Retinal pigment epithelial cell (primary cell): ENCODE results near the gene B3GALNT2.
A peak's percentile ranks its signal among the peaks of the same experiment; 100 is the strongest.

Source experiments
- DNase-seq: peaks from one replicate; pipeline ENCODE4 v3.0.0-alpha.2; 2010; ENCODE audit warnings: low read depth
- H3K4me3 ChIP-seq: 2 replicates; pipeline ENCODE4 v1.5.1; 2011; ENCODE audit warnings: mild to moderate bottlenecking, low read length, control low read depth, moderate library complexity
- TF ChIP-seq, protein P1 (sequence below): conservative IDR thresholded peaks from 2 replicates; pipeline ENCODE4 v1.5.1; 2011; ENCODE audit warnings: low read depth, low read length, control low read depth, inconsistent platforms

The B3GALNT2 gene

DNA sequence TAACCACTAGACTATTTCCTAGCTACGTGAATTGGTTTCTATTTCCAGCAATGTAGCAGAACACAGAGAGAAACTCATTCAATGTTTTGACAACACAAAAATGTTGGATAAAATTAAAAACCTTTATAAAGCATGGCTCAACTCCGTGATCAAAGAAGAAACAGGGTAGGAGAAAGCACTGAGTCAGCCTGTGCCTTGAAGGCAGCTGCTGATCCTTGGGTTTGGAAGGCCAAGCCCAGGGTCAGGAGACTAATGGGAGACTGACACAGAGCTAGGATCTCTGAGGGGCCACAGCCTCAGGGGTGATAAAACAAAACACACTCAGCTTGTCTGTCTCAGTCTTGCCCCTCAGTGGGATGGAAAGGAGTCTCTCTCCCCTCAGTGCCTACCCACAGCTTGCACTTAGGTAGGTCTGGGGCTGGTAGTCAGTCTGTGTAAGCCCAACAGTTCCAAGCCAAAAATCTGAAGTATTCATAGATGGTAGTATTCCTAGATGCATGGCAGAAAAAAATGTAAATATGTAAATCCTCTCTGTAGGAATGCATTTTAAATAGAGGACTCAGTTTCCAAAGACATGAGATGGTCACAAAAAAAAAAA lies 53.3 kb downstream of the B3GALNT2 start:
- H3K4me3 ChIP-seq, result no peak overlapping the region
- DNase-seq, result no peak
- TF ChIP-seq, protein P1, sequence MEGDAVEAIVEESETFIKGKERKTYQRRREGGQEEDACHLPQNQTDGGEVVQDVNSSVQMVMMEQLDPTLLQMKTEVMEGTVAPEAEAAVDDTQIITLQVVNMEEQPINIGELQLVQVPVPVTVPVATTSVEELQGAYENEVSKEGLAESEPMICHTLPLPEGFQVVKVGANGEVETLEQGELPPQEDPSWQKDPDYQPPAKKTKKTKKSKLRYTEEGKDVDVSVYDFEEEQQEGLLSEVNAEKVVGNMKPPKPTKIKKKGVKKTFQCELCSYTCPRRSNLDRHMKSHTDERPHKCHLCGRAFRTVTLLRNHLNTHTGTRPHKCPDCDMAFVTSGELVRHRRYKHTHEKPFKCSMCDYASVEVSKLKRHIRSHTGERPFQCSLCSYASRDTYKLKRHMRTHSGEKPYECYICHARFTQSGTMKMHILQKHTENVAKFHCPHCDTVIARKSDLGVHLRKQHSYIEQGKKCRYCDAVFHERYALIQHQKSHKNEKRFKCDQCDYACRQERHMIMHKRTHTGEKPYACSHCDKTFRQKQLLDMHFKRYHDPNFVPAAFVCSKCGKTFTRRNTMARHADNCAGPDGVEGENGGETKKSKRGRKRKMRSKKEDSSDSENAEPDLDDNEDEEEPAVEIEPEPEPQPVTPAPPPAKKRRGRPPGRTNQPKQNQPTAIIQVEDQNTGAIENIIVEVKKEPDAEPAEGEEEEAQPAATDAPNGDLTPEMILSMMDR, result no peak

DNA sequence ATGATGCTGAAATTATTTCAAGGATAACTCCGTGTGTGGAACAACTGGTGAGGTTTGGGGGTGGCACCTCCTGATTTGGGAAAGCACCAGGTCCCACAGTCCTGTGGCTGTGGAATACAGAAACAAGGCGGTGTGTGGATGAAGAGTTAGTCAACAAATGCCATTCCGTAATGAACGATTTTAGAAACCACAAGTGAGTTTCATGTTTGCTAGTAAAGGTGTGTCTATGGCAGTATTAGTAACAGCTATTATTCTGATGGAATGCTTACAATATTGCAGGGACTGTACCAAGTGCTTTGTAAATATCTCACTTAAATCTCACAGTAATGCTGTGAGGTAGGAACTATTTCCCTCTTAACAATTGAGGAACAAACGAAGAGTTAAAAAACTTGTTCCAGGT lies 53.8 kb downstream of the B3GALNT2 start:
- H3K4me3 ChIP-seq, result no peak overlapping the region
- no peak for DNase-seq
- TF ChIP-seq, protein P1, result no peak

- no peak for DNase-seq
- H3K4me3 ChIP-seq, result no peak overlapping the region
- TF ChIP-seq, protein P1, result no peak
Observed at GRCh38 chr1:235448616-235449015, 55.6 kb downstream of the B3GALNT2 start.

- DNase-seq, result peak; percentile 33
- TF ChIP-seq, protein P1, result no peak
- H3K4me3 ChIP-seq, result no peak overlapping the region
Observed at GRCh38 chr1:235442788-235443429, 61.3 kb downstream of the B3GALNT2 start.

DNA sequence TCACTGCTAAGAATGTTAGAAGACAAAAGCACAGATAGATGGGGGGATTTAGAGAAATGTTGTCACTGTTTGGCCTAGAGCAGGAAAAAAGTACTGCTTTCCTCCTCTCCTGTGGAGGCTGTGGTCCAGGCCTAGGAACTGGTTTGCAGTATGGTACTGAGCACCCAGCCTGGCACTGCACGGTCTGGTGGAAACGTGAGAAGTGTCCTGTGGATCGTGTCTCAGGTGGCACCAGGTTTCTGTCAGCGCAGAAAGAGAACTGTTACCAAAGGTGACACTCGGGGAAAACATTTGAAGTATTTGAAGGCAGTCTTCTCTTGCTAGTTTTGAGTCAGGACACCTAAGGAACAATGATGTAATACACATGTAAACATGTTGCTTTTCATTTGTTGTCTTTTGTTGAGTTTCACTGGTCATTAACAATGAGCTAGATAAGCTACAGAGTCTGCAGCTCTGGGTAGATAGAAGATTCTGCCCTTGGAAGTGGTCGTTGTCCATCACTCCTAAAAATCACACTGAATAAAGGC lies 63.0 kb downstream of the B3GALNT2 start:
- DNase-seq, result no peak
- no peak overlapping the region for H3K4me3 ChIP-seq
- TF ChIP-seq, protein P1, result no peak

GRCh38 chr1:235434001-235434400 lies 70.3 kb downstream of the B3GALNT2 start:
- TF ChIP-seq, protein P1, result no peak
- DNase-seq, result no peak
- H3K4me3 ChIP-seq, result no peak overlapping the region

DNA sequence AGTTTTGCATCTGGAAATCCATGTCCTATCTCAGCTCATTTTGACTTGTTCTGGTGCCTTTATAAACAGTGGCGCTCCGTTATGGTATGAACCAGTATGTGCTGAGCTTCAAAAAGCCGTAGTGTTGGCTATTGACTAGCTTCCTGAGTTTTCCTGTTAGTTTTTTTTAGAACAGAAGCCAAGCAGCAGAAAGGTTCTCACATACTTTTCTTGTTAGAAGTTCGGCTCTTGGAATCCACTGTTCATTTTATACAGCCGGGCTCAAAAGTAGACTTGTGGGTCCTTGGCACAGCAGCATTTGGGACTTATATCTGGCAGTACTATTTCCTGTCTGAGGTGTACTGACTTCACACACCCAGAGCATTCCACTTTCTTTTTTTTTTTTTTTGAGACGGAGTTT lies 73.3 kb downstream of the B3GALNT2 start:
- no peak for DNase-seq
- TF ChIP-seq, protein P1, result no peak
- no peak overlapping the region for H3K4me3 ChIP-seq
